Measurements from ENCODE around the gene EIF3D. TPM values are rescaled to one million over a fixed set of nuclear protein-coding genes. Genes with fewer than 3 reads are reported as not detected.
"Not testable (repeated sequence)": the region's sequence is repeated elsewhere in the genome, so short reads cannot be mapped to it uniquely, and the experiment has no call there.

The EIF3D gene
- total RNA-seq, 1 experiment from 2014 or later, result 481 TPM

GRCh38 chr22:36528341-36528740 lies 625 bp downstream of the EIF3D start:
- Histone ChIP-seq H2AFZ (ENCODE audit: low read length) (no peak overlapping the region), H3K4me2 (ENCODE audit: low read depth, low read length, poor library complexity, severe bottlenecking) (peak overlapping the region; percentile 86), H3K4me1 (ENCODE audit: low read length) (peaks cover 27% of the 10 kb centered on the region), H3K4me3 (ENCODE audit: low read length) (peak overlapping the region; percentile 93), H3K27ac (ENCODE audit: low read length) (peak overlapping the region; percentile 79), H3K9me2 (replicated peaks; ENCODE audit: insufficient read depth, low read length) (no peaks in the 10 kb centered on the region), H3K36me3 (ENCODE audit: insufficient read depth, low read length) (peaks cover 37% of the 10 kb centered on the region), H3K27me3 (ENCODE audit: low read length) (no peaks in the 10 kb centered on the region), H3K9ac (ENCODE audit: low read length) (peak overlapping the region; percentile 93), H3K79me2 (ENCODE audit: low read length) (peaks cover 42% of the 10 kb centered on the region), H3K9me3 (ENCODE audit: low read length) (no peaks in the 10 kb centered on the region), H4K20me1 (ENCODE audit: insufficient read depth, low read depth, low read length) (peaks cover 35% of the 10 kb centered on the region)
- peak; percentile 64 for DNase-seq

DNA sequence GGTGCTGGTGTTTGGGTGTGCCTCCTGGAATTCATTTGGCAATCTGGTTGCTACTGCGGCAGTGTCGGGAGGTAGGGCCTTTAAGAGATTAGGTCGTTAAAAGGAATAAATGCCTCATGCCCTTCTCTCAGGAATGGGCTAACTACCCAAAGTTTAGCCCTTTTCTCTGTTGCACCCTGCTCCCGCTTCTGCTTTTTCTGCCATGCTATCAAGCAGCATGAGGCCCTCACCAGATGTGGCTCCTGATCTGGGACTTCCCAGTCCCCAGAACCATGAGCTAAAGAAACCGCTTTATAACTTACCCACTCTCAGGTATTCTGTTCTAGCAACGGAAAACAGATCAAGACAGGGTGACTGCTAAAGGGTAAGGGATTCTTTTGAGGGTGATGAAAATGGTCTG lies 6.3 kb downstream of the EIF3D start:
- Histone ChIP-seq H4K20me1 (ENCODE audit: insufficient read depth, low read depth, low read length) (peaks cover 40% of the 10 kb centered on the region), H3K27ac (ENCODE audit: low read length) (no peak overlapping the region), H3K79me2 (ENCODE audit: low read length) (peaks cover 29% of the 10 kb centered on the region), H3K36me3 (ENCODE audit: insufficient read depth, low read length) (peaks cover 86% of the 10 kb centered on the region), H3K9ac (ENCODE audit: low read length) (no peak overlapping the region), H3K4me2 (ENCODE audit: low read depth, low read length, poor library complexity, severe bottlenecking) (no peak overlapping the region), H3K9me3 (ENCODE audit: low read length) (no peaks in the 10 kb centered on the region), H3K9me2 (replicated peaks; ENCODE audit: insufficient read depth, low read length) (no peaks in the 10 kb centered on the region), H3K4me1 (ENCODE audit: low read length) (peaks cover 11% of the 10 kb centered on the region), H3K4me3 (ENCODE audit: low read length) (no peak overlapping the region), H3K27me3 (ENCODE audit: low read length) (no peaks in the 10 kb centered on the region), H2AFZ (ENCODE audit: low read length) (no peak overlapping the region)
- DNase-seq, result no peak

DNA sequence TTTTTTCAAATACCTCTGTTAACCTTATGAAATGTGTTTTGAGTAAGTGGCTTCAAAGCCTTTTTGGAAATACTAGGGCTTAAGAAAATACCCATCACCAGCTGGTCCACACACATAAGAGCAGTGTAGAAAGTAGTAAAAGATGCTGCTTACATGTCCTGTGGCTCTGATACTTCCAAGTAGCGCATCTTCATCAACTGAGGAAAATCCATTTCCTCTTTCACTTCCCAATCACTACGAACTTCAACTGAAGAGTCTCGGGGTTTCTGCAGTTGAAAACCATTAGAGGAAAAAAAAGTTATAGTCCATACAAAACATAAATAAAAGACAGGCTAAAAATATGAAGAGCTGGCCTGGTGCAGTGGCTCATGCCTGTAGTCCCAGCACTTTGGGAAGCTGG lies 8.5 kb downstream of the EIF3D start:
- no peaks in the 10 kb centered on the region for H3K4me1 ChIP-seq (ENCODE audit: low read length)
- no peak overlapping the region for H2AFZ ChIP-seq (ENCODE audit: low read length)
- no peak overlapping the region for H3K27ac ChIP-seq (ENCODE audit: low read length)
- H3K79me2 ChIP-seq (ENCODE audit: low read length), result peaks cover 7% of the 10 kb centered on the region
- peaks cover 84% of the 10 kb centered on the region for H3K36me3 ChIP-seq (ENCODE audit: insufficient read depth, low read length)
- H3K4me2 ChIP-seq (ENCODE audit: low read depth, low read length, poor library complexity, severe bottlenecking), result no peak overlapping the region
- no peaks in the 10 kb centered on the region for H3K9me3 ChIP-seq (ENCODE audit: low read length)
- H4K20me1 ChIP-seq (ENCODE audit: insufficient read depth, low read depth, low read length), result peaks cover 27% of the 10 kb centered on the region
- no peaks in the 10 kb centered on the region for H3K27me3 ChIP-seq (ENCODE audit: low read length)
- DNase-seq, result no peak
- H3K9ac ChIP-seq (ENCODE audit: low read length), result no peak overlapping the region
- no peak overlapping the region for H3K4me3 ChIP-seq (ENCODE audit: low read length)
- no peaks in the 10 kb centered on the region for H3K9me2 ChIP-seq (replicated peaks; ENCODE audit: insufficient read depth, low read length)

DNA sequence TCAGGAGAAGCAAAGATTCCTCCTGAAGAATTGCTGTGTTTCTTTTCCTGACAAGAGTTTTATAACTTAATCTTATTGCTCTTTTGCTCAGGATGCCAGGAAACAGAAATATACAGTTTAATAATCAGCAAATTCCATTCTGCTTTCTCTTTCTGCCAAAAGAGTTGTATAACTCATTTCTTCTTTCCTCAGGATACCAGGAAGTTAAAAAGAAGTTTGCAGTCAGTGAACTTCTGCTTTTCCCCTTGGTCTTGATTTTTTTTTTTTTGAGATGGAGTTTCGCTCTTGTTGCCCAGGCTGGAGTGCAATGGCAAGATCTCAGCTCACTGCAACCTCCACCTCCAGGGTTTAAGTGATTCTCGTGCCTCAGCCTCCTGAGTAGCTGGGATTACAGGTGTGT lies 9.1 kb downstream of the EIF3D start:
- H3K27ac ChIP-seq (ENCODE audit: low read length); H3K27me3 ChIP-seq (ENCODE audit: low read length); H3K4me3 ChIP-seq (ENCODE audit: low read length); H3K4me2 ChIP-seq (ENCODE audit: low read depth, low read length, poor library complexity, severe bottlenecking); H3K79me2 ChIP-seq (ENCODE audit: low read length); H3K9me2 ChIP-seq (replicated peaks; ENCODE audit: insufficient read depth, low read length); H3K9me3 ChIP-seq (ENCODE audit: low read length); H3K4me1 ChIP-seq (ENCODE audit: low read length); H2AFZ ChIP-seq (ENCODE audit: low read length); DNase-seq; H3K9ac ChIP-seq (ENCODE audit: low read length): not testable (repeated sequence)
- H3K36me3 ChIP-seq (ENCODE audit: insufficient read depth, low read length), result peaks cover 82% of the 10 kb centered on the region
- peaks cover 27% of the 10 kb centered on the region for H4K20me1 ChIP-seq (ENCODE audit: insufficient read depth, low read depth, low read length)

DNA sequence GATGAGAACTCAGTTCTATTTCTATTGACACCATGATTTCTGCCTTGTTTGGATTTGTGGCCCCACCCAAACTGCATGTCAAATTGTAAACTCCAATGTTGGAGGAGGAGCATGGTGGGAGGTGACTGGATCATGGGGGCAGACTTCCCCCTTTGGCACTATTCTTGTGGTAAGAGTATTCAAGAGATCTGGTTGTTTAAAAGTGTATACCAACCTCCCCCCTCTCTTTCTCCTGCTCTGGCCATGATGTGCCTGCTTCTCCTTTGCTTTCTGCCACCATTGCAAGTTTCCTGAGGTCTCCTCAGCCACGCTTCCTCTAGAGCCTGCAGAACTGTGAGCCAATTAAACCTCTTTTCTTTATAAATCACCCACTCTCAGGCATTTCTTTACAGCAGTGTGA lies 14.2 kb downstream of the EIF3D start:
- Histone ChIP-seq H3K4me3 (ENCODE audit: low read length) (no peak overlapping the region), H4K20me1 (ENCODE audit: insufficient read depth, low read depth, low read length) (peaks cover 34% of the 10 kb centered on the region), H3K4me1 (ENCODE audit: low read length) (no peaks in the 10 kb centered on the region), H3K9me3 (ENCODE audit: low read length) (no peaks in the 10 kb centered on the region), H3K36me3 (ENCODE audit: insufficient read depth, low read length) (peaks cover 72% of the 10 kb centered on the region), H3K27ac (ENCODE audit: low read length) (no peak overlapping the region), H3K9ac (ENCODE audit: low read length) (no peak overlapping the region), H3K9me2 (replicated peaks; ENCODE audit: insufficient read depth, low read length) (no peaks in the 10 kb centered on the region), H3K79me2 (ENCODE audit: low read length) (no peaks in the 10 kb centered on the region), H3K4me2 (ENCODE audit: low read depth, low read length, poor library complexity, severe bottlenecking) (no peak overlapping the region), H2AFZ (ENCODE audit: low read length) (no peak overlapping the region), H3K27me3 (ENCODE audit: low read length) (no peaks in the 10 kb centered on the region)
- DNase-seq, result no peak

GRCh38 chr22:36512991-36513390 lies 16.0 kb downstream of the EIF3D start:
- H3K4me2 ChIP-seq (ENCODE audit: low read depth, low read length, poor library complexity, severe bottlenecking), result no peak overlapping the region
- H3K36me3 ChIP-seq (ENCODE audit: insufficient read depth, low read length), result peaks cover 58% of the 10 kb centered on the region
- no peaks in the 10 kb centered on the region for H3K9me3 ChIP-seq (ENCODE audit: low read length)
- no peaks in the 10 kb centered on the region for H3K9me2 ChIP-seq (replicated peaks; ENCODE audit: insufficient read depth, low read length)
- H3K27ac ChIP-seq (ENCODE audit: low read length), result no peak overlapping the region
- H3K4me3 ChIP-seq (ENCODE audit: low read length), result no peak overlapping the region
- no peaks in the 10 kb centered on the region for H3K27me3 ChIP-seq (ENCODE audit: low read length)
- H4K20me1 ChIP-seq (ENCODE audit: insufficient read depth, low read depth, low read length), result peaks cover 30% of the 10 kb centered on the region
- no peak overlapping the region for H3K9ac ChIP-seq (ENCODE audit: low read length)
- no peaks in the 10 kb centered on the region for H3K4me1 ChIP-seq (ENCODE audit: low read length)
- H2AFZ ChIP-seq (ENCODE audit: low read length), result no peak overlapping the region
- no peak for DNase-seq
- no peaks in the 10 kb centered on the region for H3K79me2 ChIP-seq (ENCODE audit: low read length)

DNA sequence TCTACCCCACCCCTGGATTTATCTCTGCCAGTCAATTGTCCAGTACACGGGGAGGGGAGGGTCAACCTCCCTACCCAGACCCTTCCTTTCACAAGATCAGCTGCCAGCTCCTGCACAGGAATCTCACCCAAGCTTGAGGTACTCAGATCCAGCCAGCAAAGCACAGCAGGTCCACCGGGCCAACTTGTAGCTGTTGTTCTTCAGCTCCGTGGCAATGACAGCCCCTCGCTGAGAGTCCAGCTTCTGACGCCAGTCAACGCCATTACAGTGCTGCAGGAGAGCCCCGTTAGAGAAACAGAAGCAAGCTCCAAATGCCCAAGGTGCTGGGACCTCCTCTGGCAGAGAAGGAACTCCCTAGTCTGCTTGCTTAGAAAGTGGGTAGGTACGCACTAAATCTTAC lies 16.6 kb downstream of the EIF3D start:
- Histone ChIP-seq H3K9me3 (ENCODE audit: low read length) (no peaks in the 10 kb centered on the region), H3K4me2 (ENCODE audit: low read depth, low read length, poor library complexity, severe bottlenecking) (no peak overlapping the region), H3K9ac (ENCODE audit: low read length) (no peak overlapping the region), H3K27ac (ENCODE audit: low read length) (no peak overlapping the region), H3K4me3 (ENCODE audit: low read length) (no peak overlapping the region), H3K9me2 (replicated peaks; ENCODE audit: insufficient read depth, low read length) (no peaks in the 10 kb centered on the region), H4K20me1 (ENCODE audit: insufficient read depth, low read depth, low read length) (peaks cover 29% of the 10 kb centered on the region), H3K27me3 (ENCODE audit: low read length) (no peaks in the 10 kb centered on the region), H3K36me3 (ENCODE audit: insufficient read depth, low read length) (peaks cover 55% of the 10 kb centered on the region), H3K4me1 (ENCODE audit: low read length) (peaks cover 4% of the 10 kb centered on the region), H2AFZ (ENCODE audit: low read length) (no peak overlapping the region), H3K79me2 (ENCODE audit: low read length) (no peaks in the 10 kb centered on the region)
- DNase-seq, result no peak

GRCh38 chr22:36510966-36511881 lies 17.7 kb downstream of the EIF3D start:
- no peak overlapping the region for H2AFZ ChIP-seq (ENCODE audit: low read length)
- H3K79me2 ChIP-seq (ENCODE audit: low read length), result no peaks in the 10 kb centered on the region
- H3K4me1 ChIP-seq (ENCODE audit: low read length), result peaks cover 12% of the 10 kb centered on the region
- H3K9ac ChIP-seq (ENCODE audit: low read length), result no peak overlapping the region
- no peaks in the 10 kb centered on the region for H3K27me3 ChIP-seq (ENCODE audit: low read length)
- no peaks in the 10 kb centered on the region for H3K9me2 ChIP-seq (replicated peaks; ENCODE audit: insufficient read depth, low read length)
- no peak overlapping the region for H3K4me2 ChIP-seq (ENCODE audit: low read depth, low read length, poor library complexity, severe bottlenecking)
- H3K27ac ChIP-seq (ENCODE audit: low read length), result no peak overlapping the region
- H3K36me3 ChIP-seq (ENCODE audit: insufficient read depth, low read length), result peaks cover 44% of the 10 kb centered on the region
- no peaks in the 10 kb centered on the region for H3K9me3 ChIP-seq (ENCODE audit: low read length)
- peak; percentile 70 for DNase-seq
- no peak overlapping the region for H3K4me3 ChIP-seq (ENCODE audit: low read length)
- H4K20me1 ChIP-seq (ENCODE audit: insufficient read depth, low read depth, low read length), result peaks cover 21% of the 10 kb centered on the region
